CD14-positive monocyte (primary cell): ENCODE data around the gene EARS2. TPM values are rescaled to one million over a fixed set of nuclear protein-coding genes. Genes with fewer than 3 reads are reported as not detected.

ENCODE experiments used
- DNase-seq, 3 donors: peaks; one replicate each; pipeline ENCODE4 v3.0.0-alpha.2; 2011 to 2022
- H2AFZ ChIP-seq: 2 replicates; pipeline ENCODE4 v1.6.0; 2012; ENCODE audit warnings: mild to moderate bottlenecking, low read depth, low read length, inconsistent platforms; ENCODE audit not compliant: insufficient read depth, poor library complexity, severe bottlenecking
- H3K27ac ChIP-seq, 2 donors: 1 replicate in 1 of 2; 2 replicates in 1 of 2; pipeline ENCODE4 v1.5.1; 2012 to 2013; ENCODE audit warnings: low read length in 2 of 2, control low read depth in 1 of 2, inconsistent platforms in 1 of 2, low read depth in 1 of 2, mild to moderate bottlenecking in 1 of 2
- H3K27me3 ChIP-seq, 2 donors: one replicate each; pipeline versions ENCODE4 v1.6.0 to v1.6.1; 2011 to 2013; ENCODE audit warnings: low read length in 2 of 2; ENCODE audit not compliant: control insufficient read depth in 2 of 2, insufficient read depth in 2 of 2
- H3K36me3 ChIP-seq, 2 donors: replicated peaks in 1 of 2; 1 replicate in 1 of 2; 2 replicates in 1 of 2; pipeline versions ENCODE4 v1.5.1 to v1.6.1; 2012 to 2013; ENCODE audit warnings: low read length in 2 of 2, control low read depth in 1 of 2, inconsistent platforms in 1 of 2, mild to moderate bottlenecking in 1 of 2; ENCODE audit not compliant: insufficient read depth in 2 of 2, control insufficient read depth in 1 of 2
- H3K4me1 ChIP-seq, 2 donors: 1 replicate in 1 of 2; 2 replicates in 1 of 2; pipeline versions ENCODE4 v1.5.1 to v1.6.1; 2012 to 2013; ENCODE audit warnings: low read length in 2 of 2, control low read depth in 1 of 2, inconsistent platforms in 1 of 2, mild to moderate bottlenecking in 1 of 2, moderate library complexity in 1 of 2; ENCODE audit not compliant: insufficient read depth in 2 of 2, control insufficient read depth in 1 of 2
- H3K4me2 ChIP-seq: replicated peaks from 2 replicates; pipeline ENCODE3; 2012; ENCODE audit warnings: low read length, moderate library complexity, mild to moderate bottlenecking; ENCODE audit not compliant: poor library complexity, severe bottlenecking; ENCODE audit errors: extremely low read depth
- H3K4me3 ChIP-seq, 3 experiments: fragments of 200-600 bp in 1 of 3; sonication (generic) in 1 of 3; replicated peaks in 1 of 3; 1 replicate in 2 of 3; 2 replicates in 1 of 3; pipeline ENCODE4 v1.5.1; 2011 to 2013; ENCODE audit warnings: low read length in 3 of 3, mild to moderate bottlenecking in 3 of 3, control low read depth in 2 of 3, low read depth in 2 of 3, inconsistent platforms in 1 of 3, moderate library complexity in 1 of 3
- H3K79me2 ChIP-seq: 2 replicates; pipeline ENCODE4 v1.6.0; 2012; ENCODE audit warnings: mild to moderate bottlenecking, control low read depth, inconsistent platforms, low read length, moderate library complexity; ENCODE audit not compliant: insufficient read depth
- H3K9ac ChIP-seq: 2 replicates; pipeline ENCODE4 v1.6.0; 2017; ENCODE audit warnings: low read length, mild to moderate bottlenecking; ENCODE audit not compliant: insufficient read depth, poor library complexity, severe bottlenecking
- H3K9me3 ChIP-seq, 2 donors: replicated peaks in 1 of 2; 1 replicate in 1 of 2; 2 replicates in 1 of 2; pipeline versions ENCODE4 v1.5.1 to v1.6.1; 2012 to 2013; ENCODE audit warnings: low read length in 2 of 2, control low read depth in 1 of 2; ENCODE audit not compliant: control insufficient read depth in 1 of 2, insufficient read depth in 1 of 2
- H4K20me1 ChIP-seq: 2 replicates; pipeline ENCODE4 v1.6.0; 2012; ENCODE audit warnings: mild to moderate bottlenecking, low read length, control low read depth, moderate library complexity; ENCODE audit not compliant: insufficient read depth
- H3K27ac Mint-ChIP-seq, 7 donors: one replicate each; pipeline ENCODE4 v1.8.0; 2020; ENCODE audit warnings: mild to moderate bottlenecking in 7 of 7, mixed read lengths in 7 of 7, moderate library complexity in 6 of 7, inconsistent platforms in 2 of 7
- H3K27me3 Mint-ChIP-seq, 3 donors: one replicate each; pipeline ENCODE4 v1.8.0; 2021 to 2022; ENCODE audit warnings: low read depth in 3 of 3, mild to moderate bottlenecking in 3 of 3, mixed read lengths in 3 of 3, moderate library complexity in 3 of 3, inconsistent platforms in 1 of 3
- H3K36me3 Mint-ChIP-seq, 2 donors: one replicate each; pipeline ENCODE4 v1.8.0; 2020; ENCODE audit warnings: mixed read lengths in 2 of 2, inconsistent platforms in 1 of 2, mild to moderate bottlenecking in 1 of 2
- H3K4me1 Mint-ChIP-seq: one replicate; pipeline ENCODE4 v1.8.0; 2020; ENCODE audit warnings: mild to moderate bottlenecking, mixed read lengths
- H3K4me3 Mint-ChIP-seq, 2 donors: one replicate each; pipeline ENCODE4 v1.8.0; 2020; ENCODE audit warnings: mild to moderate bottlenecking in 2 of 2, mixed read lengths in 2 of 2, moderate library complexity in 1 of 2
- H3K9me3 Mint-ChIP-seq, 7 donors: one replicate each; pipeline ENCODE4 v1.8.0; 2020 to 2022; ENCODE audit warnings: mixed read lengths in 7 of 7, mild to moderate bottlenecking in 6 of 7, moderate library complexity in 6 of 7, inconsistent platforms in 2 of 7
- WGBS: methylation state at CpG from one replicate; pipeline ENCODE4 v1.1.5; 2013; ENCODE audit warnings: missing lambda C conversion rate; ENCODE audit not compliant: insufficient coverage; 5-methylcytosine and 5-hydroxymethylcytosine counted together
- intact Hi-C, 2 donors: fragments of 100-400 bp; cut with micrococcal nuclease; formaldehyde crosslinking; loops; one replicate each; pipeline versions ENCODE4 v1.15.0 to v1.15.1; 2023
- polyA minus RNA-seq: library from RNA; depleted of rRNA, polyadenylated mRNA; stranded (reverse); fragments of >200 nt; gene quantifications from 2 replicates; pipeline ENCODE4 v1.2.3, GENCODE V29; 2012
- polyA plus RNA-seq, 3 donors: library from polyadenylated mRNA; depleted of rRNA in 1 of 3; unstranded in 2 of 3; stranded (reverse) in 1 of 3; fragments of 300-500 nt in 2 of 3; fragments of >200 nt in 1 of 3; fragmentation: Illumina TruSeq in 2 of 3; gene quantifications; 1 replicate in 2 of 3; 2 replicates in 1 of 3; pipeline ENCODE4 v1.2.3, GENCODE V29; 2012 to 2021
- total RNA-seq, 12 experiments: library from RNA in 1 of 12; stranded (reverse) in 1 of 12; fragments of 120-200 nt in 1 of 12; gene quantifications; one replicate each; pipeline ENCODE4 v1.2.4 and lab custom pipeline; 2013 to 2026; ENCODE audit warnings: mixed read lengths in 6 of 12, inconsistent platforms in 1 of 12
- TF ChIP-seq, protein P1 (sequence below): fragments of 200-600 bp; IDR thresholded peaks from one replicate; pipeline ENCODE4 v1.8.0; 2022; ENCODE audit warnings: antibody characterized with exemption, mild to moderate bottlenecking

Gene EARS2
- total RNA-seq (2013): 5.8 TPM
- polyA plus RNA-seq: 1 to 10 TPM; 2.9 to 4.7 (median 4.2) TPM
- polyA minus RNA-seq: 18.7 and 27.5 TPM in 2 replicates
- total RNA-seq (lab: John Stamatoyannopoulos, UW): 1.5 to 9.8 (median 5.3) reads per million in 11 experiments

DNA sequence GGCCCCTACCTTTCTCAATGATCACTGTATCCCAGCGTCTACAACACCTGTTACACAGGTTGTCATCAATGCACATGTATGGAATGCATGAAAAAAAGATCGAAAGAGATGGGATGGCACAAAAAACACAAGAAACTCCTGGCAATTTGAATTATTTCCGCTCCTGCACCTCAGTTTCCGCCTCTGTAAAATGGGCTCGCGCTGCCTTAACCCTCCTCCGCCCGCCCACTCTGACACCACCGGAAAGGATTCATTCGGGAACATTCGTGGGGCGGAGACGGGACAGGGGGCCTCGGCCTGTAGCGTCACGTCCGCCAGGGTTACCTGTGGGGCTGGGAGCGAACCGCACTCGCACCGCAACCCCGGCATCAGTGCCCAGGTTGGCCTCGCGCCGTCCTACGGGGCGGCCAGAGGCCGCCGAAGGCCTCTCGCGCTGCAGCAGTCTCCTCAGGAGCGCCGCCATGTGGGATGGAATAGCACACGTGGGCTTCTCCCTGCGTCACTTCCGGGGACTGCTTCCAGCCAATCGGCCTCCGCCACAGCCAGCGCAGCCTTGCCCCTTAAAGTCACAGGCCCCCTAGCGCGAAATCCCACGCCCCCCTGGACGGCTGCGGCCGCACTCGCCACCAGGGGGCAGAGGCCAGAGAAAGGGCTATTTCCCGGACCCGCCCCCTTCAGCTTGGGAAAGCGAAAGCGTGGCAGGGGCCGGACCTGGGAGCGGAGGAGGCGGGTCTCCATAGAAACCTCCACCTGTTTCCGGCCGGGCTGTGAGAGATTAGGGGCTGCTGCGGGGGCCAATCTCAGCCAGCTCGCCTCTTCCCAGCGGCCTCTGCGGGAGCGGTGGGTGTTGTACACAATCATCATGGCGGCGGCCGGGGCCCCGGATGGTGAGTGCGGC lies at the start of gene EARS2, which contains the start of gene UBFD1:
EARS2 (minus strand) TSS at position 470 of the 898 bp plus-strand sequence; CDS start at position 463, 7 bp downstream.
UBFD1 (plus strand) TSS at position 847 of the 898 bp plus-strand sequence; CDS start at position 863, 16 bp downstream.
- Histone ChIP-seq H3K9me3 (no peaks in the 10 kb centered on the region), H3K4me2 (peak within 1 kb of the TSS; percentile 85), H3K4me1 (peaks cover 15 to 22% of the 10 kb centered on the region in 2 donors), H3K27ac (peak within 1 kb of the TSS; percentile 47 to 82), H3K27me3 (no peaks in the 10 kb centered on the region), H3K9ac (peak within 1 kb of the TSS; percentile 84), H3K79me2 (peaks cover 21% of the 10 kb centered on the region), H3K4me3 (peak within 1 kb of the TSS; percentile 59 to 87 (median 70)), H2AFZ (peak within 1 kb of the TSS; percentile 92), H3K36me3 (peaks cover 26 to 41% of the 10 kb centered on the region in 2 donors), H4K20me1 (no peaks in the 10 kb centered on the region)
- WGBS: 1% methylated on average over 58 of the region's 65 CpGs
- peak within 1 kb of the TSS; percentile 87 to 95 (median 91) for H3K27ac Mint-ChIP-seq
- H3K36me3 Mint-ChIP-seq: peaks cover 25 to 30% of the 10 kb centered on the region in 2 donors
- peak; percentile 96 to 98 (median 97) for DNase-seq
- intact Hi-C loops: loop anchor here (1.0 to 5.0 kb wide), 3 partner anchors 39 to 105 kb away; partner anchors contain the start of genes COG7 (in 1 of the 2) and NDUFAB1 (in 1 of the 2)
- peaks cover 0 to 3% (median 0%) of the 10 kb centered on the region in 7 donors for H3K9me3 Mint-ChIP-seq
- H3K27me3 Mint-ChIP-seq: peaks cover 0 to 2% (median 0%) of the 10 kb centered on the region in 3 donors
- peaks cover 21% of the 10 kb centered on the region for H3K4me1 Mint-ChIP-seq
- H3K4me3 Mint-ChIP-seq: peak within 1 kb of the TSS; percentile 87 to 88
- TF ChIP-seq, protein P1, sequence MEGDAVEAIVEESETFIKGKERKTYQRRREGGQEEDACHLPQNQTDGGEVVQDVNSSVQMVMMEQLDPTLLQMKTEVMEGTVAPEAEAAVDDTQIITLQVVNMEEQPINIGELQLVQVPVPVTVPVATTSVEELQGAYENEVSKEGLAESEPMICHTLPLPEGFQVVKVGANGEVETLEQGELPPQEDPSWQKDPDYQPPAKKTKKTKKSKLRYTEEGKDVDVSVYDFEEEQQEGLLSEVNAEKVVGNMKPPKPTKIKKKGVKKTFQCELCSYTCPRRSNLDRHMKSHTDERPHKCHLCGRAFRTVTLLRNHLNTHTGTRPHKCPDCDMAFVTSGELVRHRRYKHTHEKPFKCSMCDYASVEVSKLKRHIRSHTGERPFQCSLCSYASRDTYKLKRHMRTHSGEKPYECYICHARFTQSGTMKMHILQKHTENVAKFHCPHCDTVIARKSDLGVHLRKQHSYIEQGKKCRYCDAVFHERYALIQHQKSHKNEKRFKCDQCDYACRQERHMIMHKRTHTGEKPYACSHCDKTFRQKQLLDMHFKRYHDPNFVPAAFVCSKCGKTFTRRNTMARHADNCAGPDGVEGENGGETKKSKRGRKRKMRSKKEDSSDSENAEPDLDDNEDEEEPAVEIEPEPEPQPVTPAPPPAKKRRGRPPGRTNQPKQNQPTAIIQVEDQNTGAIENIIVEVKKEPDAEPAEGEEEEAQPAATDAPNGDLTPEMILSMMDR: peak; percentile 96
